22Rv1 (cell line): Measurements from ENCODE around the gene CRY1.

Experiments
- CTCF ChIP-seq: fragments of 450-650 bp; IDR thresholded peaks from 2 replicates; pipeline ENCODE4 v1.5.1; 2017; ENCODE audit warnings: mild to moderate bottlenecking
- ZFX ChIP-seq: fragments of 450-650 bp; IDR thresholded peaks from 2 replicates; pipeline ENCODE4 v1.6.1; 2017; ENCODE audit warnings: antibody characterized with exemption, borderline replicate concordance

- TF ChIP-seq CTCF = peak; percentile 63
- TF ChIP-seq ZFX = no peak
These were observed 41.2 kb upstream of the CRY1 start for GRCh38 chr12:107134558-107134957.
